Keratinocyte (primary cell): ENCODE measurements around the gene CTSA. TPM values are rescaled to one million over a fixed set of nuclear protein-coding genes. Genes with fewer than 3 reads are reported as not detected.

Experiments
- DNase-seq: peaks from one replicate; pipeline ENCODE4 v3.0.0-alpha.2; 2011; ENCODE audit warnings: low read depth, missing footprints, low spot score
- FAIRE-seq: peaks from 2 replicates; lab custom pipeline; 2011; peaks lifted over from hg19 to GRCh38; lab: Jason Lieb, UNC
- H2AFZ ChIP-seq: 2 replicates; pipeline ENCODE4 v1.6.0; 2012; ENCODE audit warnings: low read length, control low read depth, inconsistent platforms; ENCODE audit not compliant: control insufficient read depth
- H3K27ac ChIP-seq: 2 replicates; pipeline ENCODE4 v1.5.1; 2011; ENCODE audit warnings: low read length; ENCODE audit not compliant: control insufficient read depth, insufficient read depth
- H3K27me3 ChIP-seq: 3 replicates; pipeline ENCODE4 v1.6.0; 2011; ENCODE audit warnings: low read length; ENCODE audit not compliant: control insufficient read depth, insufficient read depth; ENCODE audit errors: extremely low read depth
- H3K36me3 ChIP-seq, 2 experiments: 2 replicates in 1 of 2; 3 replicates in 1 of 2; pipeline ENCODE4 v1.5.1; 2011; ENCODE audit warnings: low read length in 2 of 2, mild to moderate bottlenecking in 1 of 2; ENCODE audit not compliant: control insufficient read depth in 2 of 2, insufficient read depth in 2 of 2; ENCODE audit errors: extremely low read depth in 1 of 2
- H3K4me1 ChIP-seq: 3 replicates; pipeline ENCODE4 v1.5.1; 2011; ENCODE audit warnings: low read length; ENCODE audit not compliant: control insufficient read depth, insufficient read depth; ENCODE audit errors: extremely low read depth
- H3K4me2 ChIP-seq: 3 replicates; pipeline ENCODE4 v1.6.0; 2011; ENCODE audit warnings: low read depth, low read length; ENCODE audit not compliant: control insufficient read depth, insufficient read depth; ENCODE audit errors: extremely low read depth
- H3K4me3 ChIP-seq, 3 experiments: fragments of 200-600 bp in 1 of 3; sonication (generic) in 1 of 3; 2 replicates in 2 of 3; 3 replicates in 1 of 3; pipeline ENCODE4 v1.5.1; 2011 to 2016; ENCODE audit warnings: low read length in 3 of 3, mild to moderate bottlenecking in 3 of 3, control low read depth in 2 of 3, inconsistent platforms in 1 of 3, low read depth in 1 of 3, mixed read lengths in 1 of 3, mixed run types in 1 of 3, moderate library complexity in 1 of 3; ENCODE audit not compliant: control insufficient read depth in 2 of 3, insufficient read depth in 2 of 3; ENCODE audit errors: extremely low read depth in 1 of 3
- H3K79me2 ChIP-seq: 2 replicates; pipeline ENCODE4 v1.6.0; 2012; ENCODE audit warnings: low read length; ENCODE audit not compliant: control insufficient read depth, insufficient read depth
- H3K9ac ChIP-seq: 3 replicates; pipeline ENCODE4 v1.6.0; 2011; ENCODE audit warnings: low read length; ENCODE audit not compliant: control insufficient read depth, insufficient read depth; ENCODE audit errors: extremely low read depth
- H3K9me1 ChIP-seq: 3 replicates; pipeline ENCODE4 v1.6.0; 2011; ENCODE audit warnings: low read length; ENCODE audit not compliant: control insufficient read depth, insufficient read depth; ENCODE audit errors: extremely low read depth
- H3K9me3 ChIP-seq: 2 replicates; pipeline ENCODE4 v1.5.1; 2012; ENCODE audit warnings: low read depth, low read length; ENCODE audit not compliant: control insufficient read depth
- H4K20me1 ChIP-seq: 3 replicates; pipeline ENCODE4 v1.6.0; 2011; ENCODE audit warnings: low read length; ENCODE audit not compliant: control insufficient read depth, insufficient read depth; ENCODE audit errors: extremely low read depth
- EZH2 ChIP-seq: IDR thresholded peaks from one replicate; pipeline ENCODE4 v1.6.1; 2012; ENCODE audit warnings: inconsistent platforms, mild to moderate bottlenecking, low read length, moderate library complexity
- dilution Hi-C: fragments of 300-500 bp; cut with MboI; formaldehyde crosslinking; loops from one replicate; pipeline ENCODE4 v1.7.0; 2020; ENCODE audit warnings: low sequenced_read_pairs; ENCODE audit not compliant: extremely low pct_ligation_motif_present
- polyA plus RNA-seq, 5 experiments: library from polyadenylated mRNA; depleted of rRNA in 3 of 5; stranded (reverse) in 3 of 5; stranded (forward) in 1 of 5; unstranded in 1 of 5; fragments of >200 nt; gene quantifications; 1 replicate in 1 of 5; 2 replicates in 3 of 5; 3 replicates in 1 of 5; pipeline versions ENCODE4 v1.2.1 to v1.2.3, GENCODE V29; 2011 to 2012; ENCODE audit warnings: missing spikeins in 2 of 5, low read depth in 1 of 5, low replicate concordance in 1 of 5
- TF ChIP-seq, protein P1 (sequence below), 3 experiments: IDR thresholded peaks in 1 of 3; conservative IDR thresholded peaks in 1 of 3; optimal IDR thresholded peaks in 1 of 3; 2 replicates in 2 of 3; 3 replicates in 1 of 3; pipeline versions ENCODE3 to v1.5.1; 2011; ENCODE audit warnings: low read length in 3 of 3, mild to moderate bottlenecking in 3 of 3, moderate library complexity in 2 of 3, control low read depth in 1 of 3, inconsistent platforms in 1 of 3; ENCODE audit not compliant: insufficient read depth in 2 of 3; ENCODE audit errors: extremely low read depth in 1 of 3

CTSA gene
- polyA plus RNA-seq, 1 donor (not counting 4 experiments of a cell fraction or from before 2014, with no cell fraction given) = 38.6 TPM

DNA sequence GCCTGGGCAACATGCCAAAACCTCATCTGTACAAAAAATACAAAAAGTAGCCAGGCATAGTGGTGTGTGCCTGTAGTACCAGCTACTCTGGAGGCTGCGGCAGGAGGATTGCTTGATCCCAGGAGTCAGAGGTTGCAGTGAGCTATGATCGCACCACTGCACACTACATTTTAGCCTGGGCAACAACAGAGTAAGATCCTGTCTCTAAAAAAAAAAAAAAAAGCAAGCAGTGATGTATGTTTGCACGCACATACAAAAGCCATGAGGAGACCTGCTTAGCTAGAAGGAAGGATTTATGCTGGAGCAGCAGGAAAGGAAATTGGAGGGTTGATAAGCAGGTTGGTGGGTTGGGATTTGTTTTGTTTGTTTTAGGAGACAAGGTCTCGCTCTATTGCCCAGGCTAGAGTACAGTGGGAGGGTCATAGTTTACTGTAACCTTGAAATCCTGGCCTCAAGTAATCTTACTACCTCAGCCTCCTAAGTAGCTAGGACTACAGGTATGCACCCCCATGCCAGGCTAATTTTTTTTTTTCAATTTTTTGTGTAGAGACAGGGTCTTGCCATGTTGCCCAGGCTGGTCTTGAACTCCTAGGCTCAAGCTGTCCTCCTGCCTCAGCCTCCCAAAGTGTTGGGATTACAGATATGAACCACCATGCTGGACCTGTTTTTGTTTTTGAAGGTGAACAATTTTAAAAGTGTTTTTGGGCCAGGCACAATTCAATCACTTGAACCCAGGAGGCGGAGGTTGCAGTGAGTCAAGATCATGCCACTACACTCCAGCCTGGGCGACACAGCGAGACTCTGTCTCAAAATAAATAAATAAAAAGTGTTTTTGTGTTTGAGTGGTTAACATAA lies 29.7 kb upstream of the CTSA start:
- FAIRE-seq (no peak), DNase-seq (no peak)
- no peak for TF ChIP-seq EZH2
- TF ChIP-seq, protein P1, sequence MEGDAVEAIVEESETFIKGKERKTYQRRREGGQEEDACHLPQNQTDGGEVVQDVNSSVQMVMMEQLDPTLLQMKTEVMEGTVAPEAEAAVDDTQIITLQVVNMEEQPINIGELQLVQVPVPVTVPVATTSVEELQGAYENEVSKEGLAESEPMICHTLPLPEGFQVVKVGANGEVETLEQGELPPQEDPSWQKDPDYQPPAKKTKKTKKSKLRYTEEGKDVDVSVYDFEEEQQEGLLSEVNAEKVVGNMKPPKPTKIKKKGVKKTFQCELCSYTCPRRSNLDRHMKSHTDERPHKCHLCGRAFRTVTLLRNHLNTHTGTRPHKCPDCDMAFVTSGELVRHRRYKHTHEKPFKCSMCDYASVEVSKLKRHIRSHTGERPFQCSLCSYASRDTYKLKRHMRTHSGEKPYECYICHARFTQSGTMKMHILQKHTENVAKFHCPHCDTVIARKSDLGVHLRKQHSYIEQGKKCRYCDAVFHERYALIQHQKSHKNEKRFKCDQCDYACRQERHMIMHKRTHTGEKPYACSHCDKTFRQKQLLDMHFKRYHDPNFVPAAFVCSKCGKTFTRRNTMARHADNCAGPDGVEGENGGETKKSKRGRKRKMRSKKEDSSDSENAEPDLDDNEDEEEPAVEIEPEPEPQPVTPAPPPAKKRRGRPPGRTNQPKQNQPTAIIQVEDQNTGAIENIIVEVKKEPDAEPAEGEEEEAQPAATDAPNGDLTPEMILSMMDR (optimal IDR thresholded peaks at IDR 0.05 in 1 of 3, IDR thresholded peaks at IDR 0.05 in 1 of 3, conservative IDR thresholded peaks at IDR 0.05 in 1 of 3; ENCODE audit: extremely low read depth in 1 of 3, insufficient read depth in 2 of 3, low read length in 3 of 3) = no peak
- H3K4me1 ChIP-seq = peaks cover 11% of the 10 kb centered on the region
- H3K27me3 ChIP-seq = no peaks in the 10 kb centered on the region
- dilution Hi-C loops = no loop called here
- no peaks in the 10 kb centered on the region for H3K36me3 ChIP-seq
- H3K9me1 ChIP-seq = peaks cover 2% of the 10 kb centered on the region
- no peak overlapping the region for H3K4me2 ChIP-seq
- no peak overlapping the region for H2AFZ ChIP-seq
- H3K79me2 ChIP-seq = peaks cover 7% of the 10 kb centered on the region
- H3K4me3 ChIP-seq = no peak overlapping the region
- H4K20me1 ChIP-seq = no peaks in the 10 kb centered on the region
- H3K9me3 ChIP-seq = no peaks in the 10 kb centered on the region
- H3K9ac ChIP-seq = no peak overlapping the region
- H3K27ac ChIP-seq = no peak overlapping the region

- Histone ChIP-seq H3K4me1 (peaks cover 18% of the 10 kb centered on the region), H3K9ac (no peak overlapping the region), H3K4me2 (no peak overlapping the region), H3K4me3 (no peak overlapping the region), H3K9me1 (peaks cover 2% of the 10 kb centered on the region), H3K79me2 (no peaks in the 10 kb centered on the region), H3K27me3 (no peaks in the 10 kb centered on the region), H3K36me3 (no peaks in the 10 kb centered on the region), H3K27ac (no peak overlapping the region), H2AFZ (no peak overlapping the region), H4K20me1 (no peaks in the 10 kb centered on the region), H3K9me3 (no peaks in the 10 kb centered on the region)
- no peak for DNase-seq
- TF ChIP-seq EZH2 = no peak
- TF ChIP-seq, protein P1 (optimal IDR thresholded peaks at IDR 0.05 in 1 of 3, IDR thresholded peaks at IDR 0.05 in 1 of 3, conservative IDR thresholded peaks at IDR 0.05 in 1 of 3; ENCODE audit: extremely low read depth in 1 of 3, insufficient read depth in 2 of 3, low read length in 3 of 3) = no peak
- FAIRE-seq = no peak
- dilution Hi-C loops = no loop called here
Measured at GRCh38 chr20:45863543-45864470, 27.3 kb upstream of the CTSA start.
